H1 (cell line): Measurements from ENCODE around the gene MGAT5. TPM values are rescaled to one million over a fixed set of nuclear protein-coding genes. Genes with fewer than 3 reads are reported as not detected.

ENCODE experiments used
- CHD2 ChIP-seq: IDR thresholded peaks from 2 replicates; pipeline ENCODE4 v1.6.1; 2012; ENCODE audit warnings: low read length, improper control_type of control experiment
- CHD7 ChIP-seq: fragments of 300-600 bp; sonication (generic); IDR thresholded peaks from 2 replicates; pipeline ENCODE4 v1.7.1; 2012; ENCODE audit warnings: low read length, moderate library complexity, mild to moderate bottlenecking, inconsistent platforms; ENCODE audit not compliant: insufficient replicate concordance
- POLR2A ChIP-seq, 2 experiments: IDR thresholded peaks; 1 replicate in 1 of 2; 2 replicates in 1 of 2; pipeline ENCODE4 v1.6.1; 2011; ENCODE audit warnings: low read depth in 2 of 2, low read length in 2 of 2, mild to moderate bottlenecking in 2 of 2; ENCODE audit errors: control extremely low read depth in 1 of 2
- TBP ChIP-seq: IDR thresholded peaks from 2 replicates; pipeline ENCODE4 v1.6.1; 2011; ENCODE audit warnings: low read depth, low read length, improper control_type of control experiment
- USF2 ChIP-seq: IDR thresholded peaks from 2 replicates; pipeline ENCODE4 v1.6.1; 2011; ENCODE audit warnings: low read length, improper control_type of control experiment
- polyA plus RNA-seq, 7 experiments: library from polyadenylated mRNA; depleted of rRNA in 3 of 7; stranded (reverse) in 5 of 7; unstranded in 2 of 7; fragments of >200 nt in 5 of 7; fragments of 200-250 nt in 2 of 7; gene quantifications; 1 replicate in 5 of 7; 2 replicates in 1 of 7; 4 replicates in 1 of 7; pipeline versions ENCODE4 v1.2.1 to v1.2.3, GENCODE V29; 2011 to 2013; ENCODE audit warnings: missing spikeins in 2 of 7, mixed read lengths in 2 of 7
- total RNA-seq: library from RNA; stranded (reverse); fragmentation: NEBNext Ultra II Directional; extraction: Animal tissue kit (Norgen Biotek cat#: 25700); gene quantifications from 2 replicates; pipeline ENCODE4 v1.2.1, GENCODE V29; 2021

The MGAT5 gene
- total and polyA plus RNA-seq, 2 of the 8 experiments (the other 6 are each of a cell fraction or from before 2014, with no cell fraction given), result 11.2 to 49.2 TPM

- no peak for TF ChIP-seq CHD7
- TF ChIP-seq CHD2, result no peak
- no peak for TF ChIP-seq TBP
- no peak for TF ChIP-seq POLR2A (IDR thresholded peaks at IDR 0.05; ENCODE audit: control extremely low read depth in 1 of 2, low read depth in 2 of 2, low read length in 2 of 2)
- TF ChIP-seq USF2, result no peak
- TF ChIP-seq, all 59 proteins: peak for 0
These were observed 79.8 kb downstream of the MGAT5 start (continued) for GRCh38 chr2:134333646-134334189.
